ENCODE results near the gene TMEM53.

Gene TMEM53

GRCh38 chr1:44603718-44604117, 70.6 kb downstream of the TMEM53 start:
- peaks cover 19% of the 10 kb centered on the region for H3K27me3 ChIP-seq (ENCODE audit: insufficient read depth, low read length, poor library complexity)
- no peaks in the 10 kb centered on the region for H3K36me3 ChIP-seq (ENCODE audit: insufficient read depth, low read length)
- ATAC-seq (ENCODE audit: insufficient read depth, low read depth) (no peak), DNase-seq (no peak)
- H3K9me3 ChIP-seq (ENCODE audit: insufficient read depth, low read length, severe bottlenecking): no peaks in the 10 kb centered on the region
- no peak for TF ChIP-seq CTCF (IDR thresholded peaks at IDR 0.05; ENCODE audit: borderline replicate concordance, extremely low read depth, low read length, poor library complexity, severe bottlenecking)
- TF ChIP-seq EZH2 (IDR thresholded peaks at IDR 0.05; ENCODE audit: borderline replicate concordance, low read depth, low read length, severe bottlenecking): no peak
- no peak overlapping the region for H3K27ac ChIP-seq (ENCODE audit: low read length)
- H4K20me1 ChIP-seq (ENCODE audit: insufficient read depth, low read length): no peaks in the 10 kb centered on the region
- no peak overlapping the region for H2AFZ ChIP-seq (ENCODE audit: low read depth, low read length)
- no peak overlapping the region for H3K4me2 ChIP-seq (ENCODE audit: insufficient read depth, low read length)
- no peak overlapping the region for H3K9ac ChIP-seq (ENCODE audit: low read depth, low read length)
- H3K79me2 ChIP-seq (ENCODE audit: insufficient read depth, low read length): no peaks in the 10 kb centered on the region
- H3K4me1 ChIP-seq (ENCODE audit: insufficient read depth, low read length): no peaks in the 10 kb centered on the region
- H3K4me3 ChIP-seq (ENCODE audit: low read depth in 1 of 2, low read length in 2 of 2): no peak overlapping the region

Data from DND-41 (cell line).